ENCODE data around the gene SMAD4. TPM values are rescaled to one million over a fixed set of nuclear protein-coding genes. Genes with fewer than 3 reads are reported as not detected.
"Not testable (repeated sequence)": the region's sequence is repeated elsewhere in the genome, so short reads cannot be mapped to it uniquely, and the experiment has no call there.

Gene SMAD4
- total RNA-seq, 2 donors from 2014 or later, result 214 to 225 TPM

DNA sequence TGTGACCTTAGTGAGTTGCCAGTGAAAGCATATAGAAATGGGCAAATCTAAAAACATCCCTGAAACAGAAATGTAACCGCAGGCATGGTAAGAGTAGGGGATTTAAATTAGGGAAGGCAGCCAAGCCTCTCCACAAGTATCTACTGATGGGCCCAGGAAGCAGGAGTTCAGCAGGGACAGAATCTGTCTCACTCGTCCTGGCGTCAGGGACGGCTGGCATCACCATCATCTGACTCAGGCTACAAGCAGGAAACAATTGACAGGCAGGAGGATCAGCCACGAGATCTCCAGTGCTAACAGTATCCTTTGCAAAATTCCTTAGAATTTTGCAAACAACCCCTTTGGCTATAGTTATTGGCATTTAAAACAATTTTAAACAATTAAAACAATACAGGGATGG lies 61.3 kb downstream of the SMAD4 start:
- no peak overlapping the region for H3K27ac ChIP-seq
- no peaks in the 10 kb centered on the region for H3K9me3 ChIP-seq
- H3K4me1 ChIP-seq (replicated peaks), result no peaks in the 10 kb centered on the region
- intact Hi-C loops (cut with DNase I), result no loop called here
- H3K27me3 ChIP-seq (replicated peaks; ENCODE audit: insufficient read depth), result no peaks in the 10 kb centered on the region
- TF ChIP-seq POLR2AphosphoS5 (IDR thresholded peaks at IDR 0.05) (no peak), POLR2A (IDR thresholded peaks at IDR 0.05) (no peak)
- TF ChIP-seq, protein P1, sequence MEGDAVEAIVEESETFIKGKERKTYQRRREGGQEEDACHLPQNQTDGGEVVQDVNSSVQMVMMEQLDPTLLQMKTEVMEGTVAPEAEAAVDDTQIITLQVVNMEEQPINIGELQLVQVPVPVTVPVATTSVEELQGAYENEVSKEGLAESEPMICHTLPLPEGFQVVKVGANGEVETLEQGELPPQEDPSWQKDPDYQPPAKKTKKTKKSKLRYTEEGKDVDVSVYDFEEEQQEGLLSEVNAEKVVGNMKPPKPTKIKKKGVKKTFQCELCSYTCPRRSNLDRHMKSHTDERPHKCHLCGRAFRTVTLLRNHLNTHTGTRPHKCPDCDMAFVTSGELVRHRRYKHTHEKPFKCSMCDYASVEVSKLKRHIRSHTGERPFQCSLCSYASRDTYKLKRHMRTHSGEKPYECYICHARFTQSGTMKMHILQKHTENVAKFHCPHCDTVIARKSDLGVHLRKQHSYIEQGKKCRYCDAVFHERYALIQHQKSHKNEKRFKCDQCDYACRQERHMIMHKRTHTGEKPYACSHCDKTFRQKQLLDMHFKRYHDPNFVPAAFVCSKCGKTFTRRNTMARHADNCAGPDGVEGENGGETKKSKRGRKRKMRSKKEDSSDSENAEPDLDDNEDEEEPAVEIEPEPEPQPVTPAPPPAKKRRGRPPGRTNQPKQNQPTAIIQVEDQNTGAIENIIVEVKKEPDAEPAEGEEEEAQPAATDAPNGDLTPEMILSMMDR (IDR thresholded peaks at IDR 0.05), result no peak
- DNase-seq (ENCODE audit: low spot score), result no peak
- no peaks in the 10 kb centered on the region for H3K36me3 ChIP-seq
- no peak overlapping the region for H3K4me3 ChIP-seq
- 55% methylated on average over 5 of the region's 5 CpGs for WGBS

DNA sequence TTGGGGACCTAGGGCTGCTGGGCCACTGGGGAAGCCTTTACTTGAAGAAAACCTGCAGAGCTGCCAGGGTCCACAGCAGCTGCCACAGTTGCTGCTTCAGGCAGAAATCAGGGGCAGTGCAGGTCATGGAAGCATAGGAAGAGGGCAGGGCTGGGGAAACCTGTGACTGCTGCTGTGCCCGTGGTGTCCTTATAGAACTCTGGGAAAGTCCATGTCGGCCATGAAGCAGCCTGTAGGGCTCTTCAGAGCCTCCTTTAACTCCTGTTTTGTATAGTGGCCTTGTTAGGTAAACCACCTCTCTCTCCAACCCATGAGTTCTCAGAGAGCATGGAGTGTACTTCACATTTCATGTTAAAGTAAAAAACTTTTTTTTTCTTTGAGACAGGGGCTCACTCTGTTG lies 62.1 kb downstream of the SMAD4 start:
- H3K36me3 ChIP-seq, result no peaks in the 10 kb centered on the region
- no peak overlapping the region for H3K27ac ChIP-seq
- DNase-seq (ENCODE audit: low spot score), result no peak
- H3K4me3 ChIP-seq, result no peak overlapping the region
- intact Hi-C loops (cut with DNase I), result no loop called here
- no peaks in the 10 kb centered on the region for H3K27me3 ChIP-seq (replicated peaks; ENCODE audit: insufficient read depth)
- TF ChIP-seq, protein P1 (IDR thresholded peaks at IDR 0.05), result no peak
- TF ChIP-seq POLR2AphosphoS5 (IDR thresholded peaks at IDR 0.05), result no peak
- TF ChIP-seq POLR2A (IDR thresholded peaks at IDR 0.05), result no peak
- 67% methylated on average over 2 of the region's 2 CpGs for WGBS
- no peaks in the 10 kb centered on the region for H3K9me3 ChIP-seq
- H3K4me1 ChIP-seq (replicated peaks), result no peaks in the 10 kb centered on the region

DNA sequence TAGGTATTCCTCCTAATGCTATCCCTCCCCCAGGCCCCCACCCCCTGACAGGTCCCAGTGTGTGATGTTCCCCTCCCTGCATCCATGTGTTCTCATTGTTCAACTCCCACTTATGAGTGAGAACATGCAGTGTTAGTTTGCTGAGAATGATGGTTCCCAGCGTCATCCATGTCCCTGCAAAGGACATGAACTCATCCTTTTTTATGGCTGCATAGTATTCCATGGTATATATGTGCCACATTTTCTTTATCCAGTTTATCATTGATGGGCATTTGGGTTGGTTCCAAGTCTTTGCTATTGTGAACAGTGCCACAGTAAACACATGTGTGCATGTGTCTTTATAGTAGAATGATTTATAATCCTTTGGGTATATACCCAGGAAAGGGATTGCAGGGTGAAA lies 63.0 kb downstream of the SMAD4 start:
- H3K36me3 ChIP-seq; H3K27me3 ChIP-seq (replicated peaks; ENCODE audit: insufficient read depth); intact Hi-C loops (cut with DNase I); H3K9me3 ChIP-seq; H3K4me3 ChIP-seq; H3K4me1 ChIP-seq (replicated peaks); DNase-seq (ENCODE audit: low spot score); H3K27ac ChIP-seq: not testable (repeated sequence)
- WGBS, result 95% methylated on average over 1 of the region's 1 CpG

DNA sequence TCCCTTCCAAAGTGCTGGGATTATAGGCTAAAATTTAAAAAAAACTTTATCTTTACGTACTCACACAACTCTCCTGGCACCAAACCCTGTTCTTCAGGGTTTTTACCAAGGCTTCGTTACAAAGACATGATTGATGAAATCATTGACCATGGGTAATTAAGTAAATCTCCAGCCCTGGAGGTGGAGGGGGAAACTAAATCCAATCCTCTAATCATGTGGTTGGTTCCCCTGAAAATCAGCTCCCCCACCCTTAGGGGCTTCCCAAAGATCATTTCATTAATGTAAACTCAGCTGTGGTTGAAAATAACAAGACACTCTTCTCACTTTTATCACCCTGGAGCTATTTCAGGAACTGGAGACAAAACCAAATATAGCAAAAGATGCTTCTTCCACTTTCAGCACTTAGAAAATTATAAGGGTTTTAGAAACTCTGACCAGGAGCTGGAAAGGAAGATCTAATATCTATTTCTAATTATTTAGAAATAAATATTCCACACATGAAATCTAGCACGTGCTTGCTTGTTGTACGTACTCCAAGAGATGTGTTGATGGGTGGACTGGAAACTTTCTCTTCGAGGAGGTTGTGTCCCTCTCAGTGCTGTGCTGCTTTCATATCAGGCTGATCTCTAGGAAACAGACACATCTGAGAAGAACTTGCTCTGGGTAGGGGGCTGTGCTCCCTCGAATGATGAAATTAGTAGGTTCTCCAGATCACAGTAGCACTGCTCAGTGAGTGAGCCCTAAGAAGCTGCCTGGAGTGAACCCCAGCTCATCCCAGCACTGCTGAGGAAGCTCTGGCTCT lies 67.2 kb downstream of the SMAD4 start:
- no peak overlapping the region for H3K4me3 ChIP-seq
- H3K27me3 ChIP-seq (replicated peaks; ENCODE audit: insufficient read depth), result no peaks in the 10 kb centered on the region
- no peaks in the 10 kb centered on the region for H3K36me3 ChIP-seq
- no peaks in the 10 kb centered on the region for H3K4me1 ChIP-seq (replicated peaks)
- no peak for TF ChIP-seq POLR2AphosphoS5 (IDR thresholded peaks at IDR 0.05)
- TF ChIP-seq, protein P1 (IDR thresholded peaks at IDR 0.05), result no peak
- no peak for TF ChIP-seq POLR2A (IDR thresholded peaks at IDR 0.05)
- 50% methylated on average over 6 of the region's 6 CpGs for WGBS
- H3K9me3 ChIP-seq, result no peaks in the 10 kb centered on the region
- no peak overlapping the region for H3K27ac ChIP-seq
- intact Hi-C loops (cut with DNase I), result no loop called here
- no peak for DNase-seq (ENCODE audit: low spot score)

DNA sequence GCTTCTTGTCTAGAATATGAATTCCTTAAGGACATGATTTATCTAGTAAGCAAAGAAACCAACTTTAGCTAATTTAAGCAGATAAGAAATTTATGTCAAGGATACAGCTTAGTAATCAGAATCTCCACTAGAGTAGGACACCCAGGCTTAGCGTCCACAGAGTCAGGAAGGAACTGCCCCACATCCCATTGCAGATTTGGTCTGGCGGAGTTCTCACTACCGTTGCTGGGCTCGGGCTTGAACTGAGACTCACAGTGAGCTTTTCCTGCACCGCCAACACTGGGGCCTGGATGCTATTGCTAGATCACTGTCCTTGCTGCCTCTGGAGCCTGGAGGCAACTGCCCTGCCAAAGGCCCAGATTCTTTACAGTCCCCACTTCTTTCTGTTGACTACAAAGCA lies 68.1 kb downstream of the SMAD4 start:
- whole genome bisulfite sequencing, result 85% methylated on average over 5 of the region's 5 CpGs
- no peak overlapping the region for H3K4me3 ChIP-seq
- no peak for TF ChIP-seq POLR2AphosphoS5 (IDR thresholded peaks at IDR 0.05)
- no peak for TF ChIP-seq POLR2A (IDR thresholded peaks at IDR 0.05)
- TF ChIP-seq, protein P1 (IDR thresholded peaks at IDR 0.05), result no peak
- no peaks in the 10 kb centered on the region for H3K4me1 ChIP-seq (replicated peaks)
- H3K27ac ChIP-seq, result no peak overlapping the region
- H3K27me3 ChIP-seq (replicated peaks; ENCODE audit: insufficient read depth), result no peaks in the 10 kb centered on the region
- DNase-seq (ENCODE audit: low spot score), result no peak
- H3K9me3 ChIP-seq, result no peaks in the 10 kb centered on the region
- H3K36me3 ChIP-seq, result no peaks in the 10 kb centered on the region
- intact Hi-C loops (cut with DNase I), result no loop called here
